Hepatocyte (in vitro differentiated cells): ENCODE measurements around the gene TPPP2.

Source experiments
- EZH2phosphoT487 ChIP-seq: fragments of 200-600 bp; sonication (generic); IDR thresholded peaks from one replicate; pipeline ENCODE4 v1.6.1; 2018; ENCODE audit warnings: antibody characterized with exemption, mild to moderate bottlenecking, low read depth, moderate library complexity; ENCODE audit not compliant: unreplicated experiment, severe bottlenecking
- TF ChIP-seq, protein P1 (sequence below): fragments of 200-600 bp; sonication (generic); IDR thresholded peaks from 2 replicates; pipeline ENCODE4 v1.5.1; 2016; ENCODE audit warnings: antibody characterized with exemption, mild to moderate bottlenecking; ENCODE audit not compliant: poor library complexity

DNA sequence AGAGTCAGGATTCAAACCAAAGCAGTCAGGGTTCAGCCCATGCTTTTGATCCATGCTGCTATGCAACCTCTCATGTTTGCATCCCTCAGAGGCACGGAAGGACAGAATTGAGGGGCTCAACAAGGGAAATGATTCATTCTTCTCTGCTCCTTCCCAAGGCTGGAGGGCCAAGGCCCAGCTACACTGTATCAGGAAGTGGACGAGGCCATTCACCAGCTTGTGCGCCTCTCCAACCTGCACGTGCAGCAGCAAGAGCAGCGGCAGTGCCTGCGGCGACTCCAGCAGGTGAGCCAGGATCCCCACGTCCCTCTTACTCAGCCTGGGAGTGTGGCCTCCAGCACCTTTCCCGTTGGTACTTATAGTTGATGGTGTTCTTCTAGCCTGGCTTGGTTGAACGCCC, 48.7 kb downstream of the TPPP2 start:
- TF ChIP-seq, protein P1, sequence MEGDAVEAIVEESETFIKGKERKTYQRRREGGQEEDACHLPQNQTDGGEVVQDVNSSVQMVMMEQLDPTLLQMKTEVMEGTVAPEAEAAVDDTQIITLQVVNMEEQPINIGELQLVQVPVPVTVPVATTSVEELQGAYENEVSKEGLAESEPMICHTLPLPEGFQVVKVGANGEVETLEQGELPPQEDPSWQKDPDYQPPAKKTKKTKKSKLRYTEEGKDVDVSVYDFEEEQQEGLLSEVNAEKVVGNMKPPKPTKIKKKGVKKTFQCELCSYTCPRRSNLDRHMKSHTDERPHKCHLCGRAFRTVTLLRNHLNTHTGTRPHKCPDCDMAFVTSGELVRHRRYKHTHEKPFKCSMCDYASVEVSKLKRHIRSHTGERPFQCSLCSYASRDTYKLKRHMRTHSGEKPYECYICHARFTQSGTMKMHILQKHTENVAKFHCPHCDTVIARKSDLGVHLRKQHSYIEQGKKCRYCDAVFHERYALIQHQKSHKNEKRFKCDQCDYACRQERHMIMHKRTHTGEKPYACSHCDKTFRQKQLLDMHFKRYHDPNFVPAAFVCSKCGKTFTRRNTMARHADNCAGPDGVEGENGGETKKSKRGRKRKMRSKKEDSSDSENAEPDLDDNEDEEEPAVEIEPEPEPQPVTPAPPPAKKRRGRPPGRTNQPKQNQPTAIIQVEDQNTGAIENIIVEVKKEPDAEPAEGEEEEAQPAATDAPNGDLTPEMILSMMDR, result no peak
- no peak for TF ChIP-seq EZH2phosphoT487
